Neural cell (in vitro differentiated cells): ENCODE data around the gene YIPF4. TPM values are rescaled to one million over a fixed set of nuclear protein-coding genes. Genes with fewer than 3 reads are reported as not detected.
"Not testable (repeated sequence)": the region's sequence is repeated elsewhere in the genome, so short reads cannot be mapped to it uniquely, and the experiment has no call there.

Source experiments
- H2AFZ ChIP-seq: fragments of 200-600, 300-800 bp; sonication (generic), shearing (Covaris generic); 2 replicates; pipeline ENCODE4 v1.6.0; 2014; ENCODE audit warnings: low read depth, mild to moderate bottlenecking, antibody characterized with exemption, low read length, moderate library complexity
- H3F3A ChIP-seq: fragments of 200-600 bp; shearing (Covaris generic); 2 replicates; pipeline ENCODE4 v1.6.1; 2016; ENCODE audit warnings: mild to moderate bottlenecking, moderate library complexity, mixed read lengths, antibody characterized with exemption, low read length; ENCODE audit not compliant: insufficient read depth, poor library complexity, severe bottlenecking
- H3K27ac ChIP-seq: fragments of 200-600, 300-800 bp; sonication (generic), shearing (Covaris generic); 2 replicates; pipeline ENCODE4 v1.5.1; 2014; ENCODE audit warnings: mild to moderate bottlenecking, low read length, moderate library complexity
- H3K27me3 ChIP-seq: fragments of 300-800, 200-600 bp; sonication (generic), shearing (Covaris generic); 2 replicates; pipeline ENCODE4 v1.6.0; 2014; ENCODE audit warnings: mild to moderate bottlenecking, low read depth, low read length, moderate library complexity; ENCODE audit not compliant: insufficient read depth
- H3K36me3 ChIP-seq: fragments of 300-800, 200-600 bp; sonication (generic), shearing (Covaris generic); 2 replicates; pipeline ENCODE4 v1.5.1; 2014; ENCODE audit warnings: mild to moderate bottlenecking, antibody characterized with exemption, low read length, moderate library complexity; ENCODE audit not compliant: insufficient read depth
- H3K4me2 ChIP-seq: fragments of 300-800, 200-600 bp; sonication (generic), shearing (Covaris generic); 2 replicates; pipeline ENCODE4 v1.6.0; 2014; ENCODE audit warnings: mild to moderate bottlenecking, low read length
- H3K4me3 ChIP-seq: fragments of 300-800, 200-600 bp; sonication (generic), shearing (Covaris generic); 2 replicates; pipeline ENCODE4 v1.5.1; 2014; ENCODE audit warnings: mild to moderate bottlenecking, low read length, moderate library complexity
- H3K79me2 ChIP-seq: fragments of 200-600 bp; shearing (Covaris generic); replicated peaks from 2 replicates; pipeline ENCODE4 v1.6.0; 2014; ENCODE audit warnings: mild to moderate bottlenecking, low read length, moderate library complexity; ENCODE audit not compliant: insufficient read depth
- H3K9ac ChIP-seq: fragments of 300-800, 200-600 bp; sonication (generic), shearing (Covaris generic); 2 replicates; pipeline ENCODE4 v1.6.1; 2016; ENCODE audit warnings: mild to moderate bottlenecking, low read length, mixed read lengths
- H3K9me2 ChIP-seq: fragments of 200-600 bp; shearing (Covaris generic); 2 replicates; pipeline ENCODE4 v1.6.1; 2016; ENCODE audit warnings: mild to moderate bottlenecking, low read length, mixed read lengths; ENCODE audit not compliant: insufficient read depth
- H3K9me3 ChIP-seq: fragments of 200-600, 300-800 bp; sonication (generic), shearing (Covaris generic); 2 replicates; pipeline ENCODE4 v1.6.1; 2016; ENCODE audit warnings: mild to moderate bottlenecking, mixed run types, low read length, moderate library complexity, mixed read lengths
- H4K20me1 ChIP-seq: fragments of 200-600 bp; shearing (Covaris generic); 2 replicates; pipeline ENCODE4 v1.6.1; 2016; ENCODE audit warnings: mild to moderate bottlenecking, mixed run types; ENCODE audit not compliant: insufficient read depth
- EP300 ChIP-seq: fragments of 450-650 bp; conservative IDR thresholded peaks from 2 replicates; pipeline ENCODE4 v1.6.1; 2014; ENCODE audit warnings: antibody characterized with exemption, mild to moderate bottlenecking, moderate library complexity; ENCODE audit not compliant: poor library complexity, severe bottlenecking
- EZH2 ChIP-seq: fragments of 200-600, 300-800 bp; shearing (Covaris generic), sonication (generic); IDR thresholded peaks from 2 replicates; pipeline ENCODE4 v1.6.1; 2014; ENCODE audit warnings: antibody characterized with exemption, low read length, borderline replicate concordance, mild to moderate bottlenecking; ENCODE audit not compliant: insufficient read depth, poor library complexity, severe bottlenecking
- MXI1 ChIP-seq: fragments of 450-650 bp; conservative IDR thresholded peaks from 2 replicates; pipeline ENCODE4 v1.6.1; 2014; ENCODE audit warnings: antibody characterized with exemption, mild to moderate bottlenecking; ENCODE audit not compliant: poor library complexity, severe bottlenecking
- POLR2AphosphoS5 ChIP-seq: IDR thresholded peaks from 2 replicates; pipeline ENCODE4 v1.6.1; 2012
- RAD21 ChIP-seq: fragments of 450-650 bp; conservative IDR thresholded peaks from 2 replicates; pipeline ENCODE4 v1.6.1; 2014; ENCODE audit warnings: antibody characterized with exemption, mild to moderate bottlenecking, moderate library complexity
- SMC3 ChIP-seq: fragments of 450-650 bp; conservative IDR thresholded peaks from 2 replicates; pipeline ENCODE4 v1.6.1; 2014; ENCODE audit warnings: antibody characterized with exemption, mild to moderate bottlenecking, moderate library complexity; ENCODE audit not compliant: poor library complexity
- TAF1 ChIP-seq: IDR thresholded peaks from 2 replicates; pipeline ENCODE4 v1.6.1; 2012; ENCODE audit warnings: low read depth
- polyA plus RNA-seq: library from polyadenylated mRNA; depleted of rRNA; stranded (reverse); fragments of >200 nt; gene quantifications from 2 replicates; pipeline ENCODE4 v1.2.3, GENCODE V29; 2014
- TF ChIP-seq, protein P1 (sequence below): fragments of 450-650 bp; IDR thresholded peaks from 2 replicates; pipeline ENCODE4 v1.5.1; 2014; ENCODE audit warnings: antibody characterized with exemption, mild to moderate bottlenecking, moderate library complexity; ENCODE audit not compliant: poor library complexity, severe bottlenecking
- TF ChIP-seq, protein P2 (sequence below): IDR thresholded peaks from 2 replicates; pipeline ENCODE4 v1.6.1; 2012; ENCODE audit warnings: borderline replicate concordance

Gene YIPF4
- polyA plus RNA-seq, 1 donor from 2014 or later = 33.5 TPM

DNA sequence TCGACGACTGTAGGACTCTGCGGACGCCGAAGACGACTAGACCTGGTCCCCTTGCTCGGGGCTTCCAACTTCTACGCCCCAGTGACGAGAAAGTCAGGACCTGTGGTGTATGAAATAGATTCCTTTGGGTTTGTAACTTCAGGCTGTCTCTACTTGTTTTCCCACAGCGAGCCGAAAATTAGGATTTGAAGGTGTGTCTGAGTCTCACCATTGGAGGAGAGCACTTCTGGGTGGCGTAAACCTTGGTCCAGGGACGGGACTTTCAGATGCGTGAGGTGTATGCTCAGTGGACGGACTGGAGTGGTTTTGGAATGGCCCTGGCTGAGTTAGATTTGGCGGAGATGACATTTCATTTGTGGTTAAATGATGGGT, 80.4 kb downstream of the YIPF4 start (continued):
- TF ChIP-seq, protein P1, sequence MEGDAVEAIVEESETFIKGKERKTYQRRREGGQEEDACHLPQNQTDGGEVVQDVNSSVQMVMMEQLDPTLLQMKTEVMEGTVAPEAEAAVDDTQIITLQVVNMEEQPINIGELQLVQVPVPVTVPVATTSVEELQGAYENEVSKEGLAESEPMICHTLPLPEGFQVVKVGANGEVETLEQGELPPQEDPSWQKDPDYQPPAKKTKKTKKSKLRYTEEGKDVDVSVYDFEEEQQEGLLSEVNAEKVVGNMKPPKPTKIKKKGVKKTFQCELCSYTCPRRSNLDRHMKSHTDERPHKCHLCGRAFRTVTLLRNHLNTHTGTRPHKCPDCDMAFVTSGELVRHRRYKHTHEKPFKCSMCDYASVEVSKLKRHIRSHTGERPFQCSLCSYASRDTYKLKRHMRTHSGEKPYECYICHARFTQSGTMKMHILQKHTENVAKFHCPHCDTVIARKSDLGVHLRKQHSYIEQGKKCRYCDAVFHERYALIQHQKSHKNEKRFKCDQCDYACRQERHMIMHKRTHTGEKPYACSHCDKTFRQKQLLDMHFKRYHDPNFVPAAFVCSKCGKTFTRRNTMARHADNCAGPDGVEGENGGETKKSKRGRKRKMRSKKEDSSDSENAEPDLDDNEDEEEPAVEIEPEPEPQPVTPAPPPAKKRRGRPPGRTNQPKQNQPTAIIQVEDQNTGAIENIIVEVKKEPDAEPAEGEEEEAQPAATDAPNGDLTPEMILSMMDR = no peak

DNA sequence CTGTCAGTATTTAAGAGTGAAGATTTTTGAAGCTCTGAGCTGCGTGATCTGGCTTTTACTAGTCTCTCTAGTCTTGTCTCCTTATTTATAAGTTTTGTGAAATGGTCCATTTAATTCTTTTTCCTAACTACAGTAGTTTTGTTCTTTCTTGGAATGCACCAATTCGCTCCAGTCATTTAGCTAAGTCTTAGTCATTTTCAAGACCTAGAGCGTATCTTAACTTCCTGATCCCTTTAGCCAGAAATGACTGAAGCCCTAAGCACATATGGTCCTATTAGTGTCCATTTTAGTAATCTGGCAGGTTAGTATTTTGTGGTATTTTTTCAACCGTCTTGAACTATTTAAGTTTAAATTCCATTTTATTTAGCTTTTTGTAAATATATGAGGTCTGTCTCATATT, 82.7 kb downstream of the YIPF4 start:
- Histone ChIP-seq H3K4me3 (peak overlapping the region; percentile 17), H3K4me2 (no peak overlapping the region), H4K20me1 (no peaks in the 10 kb centered on the region)

DNA sequence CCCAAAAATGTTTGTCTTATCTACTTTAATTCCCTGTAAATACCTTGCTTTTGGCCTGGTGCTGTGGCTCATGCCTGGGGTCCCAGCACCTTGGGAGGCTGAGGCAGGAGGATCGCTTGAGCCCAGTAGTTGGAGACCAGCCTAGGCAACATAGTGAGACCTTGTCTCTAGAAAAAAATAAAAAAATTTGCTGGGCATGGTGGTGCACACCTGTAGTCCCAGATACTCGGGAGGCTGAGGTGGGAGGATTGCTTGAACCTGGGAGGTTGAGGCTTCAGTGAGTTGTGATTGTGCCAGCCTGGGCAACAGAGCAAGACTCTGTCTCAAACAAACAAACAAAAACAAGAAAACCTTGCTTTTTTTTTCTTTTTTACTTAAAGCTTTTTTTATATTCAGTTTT, 85.3 kb downstream of the YIPF4 start:
- H3K4me2 ChIP-seq, H3F3A ChIP-seq, H3K4me3 ChIP-seq, H3K9me2 ChIP-seq, H3K36me3 ChIP-seq, H3K27me3 ChIP-seq, H2AFZ ChIP-seq, H3K9ac ChIP-seq, H3K27ac ChIP-seq, H3K9me3 ChIP-seq, H4K20me1 ChIP-seq: not testable (repeated sequence)
- H3K79me2 ChIP-seq = peaks cover 98% of the 10 kb centered on the region

More for the DNA sequence above, 82.7 kb downstream of the YIPF4 start:
- H3K9me3 ChIP-seq = no peaks in the 10 kb centered on the region
- peaks cover 73% of the 10 kb centered on the region for H3K79me2 ChIP-seq
- no peaks in the 10 kb centered on the region for H3K36me3 ChIP-seq
- H2AFZ ChIP-seq = no peak overlapping the region
- no peaks in the 10 kb centered on the region for H3K27me3 ChIP-seq
- H3K9me2 ChIP-seq = no peaks in the 10 kb centered on the region
- no peak overlapping the region for H3K9ac ChIP-seq
- H3K27ac ChIP-seq = no peak overlapping the region
- TF ChIP-seq SMC3 (no peak), MXI1 (no peak), EP300 (no peak), TAF1 (no peak), EZH2 (no peak), RAD21 (no peak), POLR2AphosphoS5 (no peak)
- TF ChIP-seq, protein P1 = no peak
- TF ChIP-seq, protein P2, sequence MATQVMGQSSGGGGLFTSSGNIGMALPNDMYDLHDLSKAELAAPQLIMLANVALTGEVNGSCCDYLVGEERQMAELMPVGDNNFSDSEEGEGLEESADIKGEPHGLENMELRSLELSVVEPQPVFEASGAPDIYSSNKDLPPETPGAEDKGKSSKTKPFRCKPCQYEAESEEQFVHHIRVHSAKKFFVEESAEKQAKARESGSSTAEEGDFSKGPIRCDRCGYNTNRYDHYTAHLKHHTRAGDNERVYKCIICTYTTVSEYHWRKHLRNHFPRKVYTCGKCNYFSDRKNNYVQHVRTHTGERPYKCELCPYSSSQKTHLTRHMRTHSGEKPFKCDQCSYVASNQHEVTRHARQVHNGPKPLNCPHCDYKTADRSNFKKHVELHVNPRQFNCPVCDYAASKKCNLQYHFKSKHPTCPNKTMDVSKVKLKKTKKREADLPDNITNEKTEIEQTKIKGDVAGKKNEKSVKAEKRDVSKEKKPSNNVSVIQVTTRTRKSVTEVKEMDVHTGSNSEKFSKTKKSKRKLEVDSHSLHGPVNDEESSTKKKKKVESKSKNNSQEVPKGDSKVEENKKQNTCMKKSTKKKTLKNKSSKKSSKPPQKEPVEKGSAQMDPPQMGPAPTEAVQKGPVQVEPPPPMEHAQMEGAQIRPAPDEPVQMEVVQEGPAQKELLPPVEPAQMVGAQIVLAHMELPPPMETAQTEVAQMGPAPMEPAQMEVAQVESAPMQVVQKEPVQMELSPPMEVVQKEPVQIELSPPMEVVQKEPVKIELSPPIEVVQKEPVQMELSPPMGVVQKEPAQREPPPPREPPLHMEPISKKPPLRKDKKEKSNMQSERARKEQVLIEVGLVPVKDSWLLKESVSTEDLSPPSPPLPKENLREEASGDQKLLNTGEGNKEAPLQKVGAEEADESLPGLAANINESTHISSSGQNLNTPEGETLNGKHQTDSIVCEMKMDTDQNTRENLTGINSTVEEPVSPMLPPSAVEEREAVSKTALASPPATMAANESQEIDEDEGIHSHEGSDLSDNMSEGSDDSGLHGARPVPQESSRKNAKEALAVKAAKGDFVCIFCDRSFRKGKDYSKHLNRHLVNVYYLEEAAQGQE = no peak
- no peaks in the 10 kb centered on the region for H3F3A ChIP-seq
